Measurements from ENCODE around the gene NR6A1. TPM values are rescaled to one million over a fixed set of nuclear protein-coding genes. Genes with fewer than 3 reads are reported as not detected.

Gene NR6A1
- polyA plus RNA-seq, 1 donor from 2014 or later, result 4.3 TPM

DNA sequence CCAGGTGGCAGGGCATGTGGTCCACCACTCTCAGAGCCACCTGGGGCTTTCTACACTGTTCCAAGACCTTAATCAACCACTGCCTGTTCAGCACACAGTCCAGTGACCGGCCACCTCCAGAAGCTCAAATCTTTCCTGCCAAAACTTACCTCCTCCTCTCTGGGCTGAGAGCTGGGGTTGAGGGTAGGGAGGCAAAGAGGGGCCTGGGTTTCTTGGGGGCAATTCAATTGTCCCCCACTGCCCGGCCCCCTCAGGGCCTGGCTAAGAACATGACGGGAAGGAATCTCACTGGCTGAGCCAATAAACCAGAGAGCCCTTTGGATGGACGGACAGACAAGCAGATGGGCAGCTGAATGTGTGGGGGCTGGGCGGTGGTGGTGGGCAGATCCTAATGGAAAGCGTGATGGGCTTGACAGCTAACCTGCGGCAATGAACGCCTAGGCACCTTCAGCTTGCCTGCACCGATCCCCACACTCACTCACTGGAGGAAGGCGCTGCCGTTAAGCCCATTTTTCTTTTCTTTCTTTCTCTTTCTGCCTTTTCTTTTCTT, 269.3 kb downstream of the NR6A1 start:
- Histone ChIP-seq H2AFZ (ENCODE audit: low read depth, low read length) (no peak overlapping the region), H3K9me2 (ENCODE audit: insufficient read depth, low read length) (no peaks in the 10 kb centered on the region), H3K27ac (ENCODE audit: low read length) (no peak overlapping the region), H3K9me3 (ENCODE audit: low read length) (no peaks in the 10 kb centered on the region), H3K36me3 (ENCODE audit: insufficient read depth, low read length) (no peaks in the 10 kb centered on the region), H3K79me2 (replicated peaks; ENCODE audit: insufficient read depth, low read length) (no peaks in the 10 kb centered on the region), H4K20me1 (ENCODE audit: insufficient read depth) (no peaks in the 10 kb centered on the region), H3K4me2 (ENCODE audit: low read length) (no peak overlapping the region), H3K4me3 (ENCODE audit: low read length) (no peak overlapping the region), H3F3A (ENCODE audit: insufficient read depth, low read length, poor library complexity, severe bottlenecking) (no peaks in the 10 kb centered on the region), H3K27me3 (ENCODE audit: insufficient read depth, low read depth, low read length) (peaks cover 59% of the 10 kb centered on the region), H3K9ac (ENCODE audit: low read length) (no peak overlapping the region)
- TF ChIP-seq, protein P1, sequence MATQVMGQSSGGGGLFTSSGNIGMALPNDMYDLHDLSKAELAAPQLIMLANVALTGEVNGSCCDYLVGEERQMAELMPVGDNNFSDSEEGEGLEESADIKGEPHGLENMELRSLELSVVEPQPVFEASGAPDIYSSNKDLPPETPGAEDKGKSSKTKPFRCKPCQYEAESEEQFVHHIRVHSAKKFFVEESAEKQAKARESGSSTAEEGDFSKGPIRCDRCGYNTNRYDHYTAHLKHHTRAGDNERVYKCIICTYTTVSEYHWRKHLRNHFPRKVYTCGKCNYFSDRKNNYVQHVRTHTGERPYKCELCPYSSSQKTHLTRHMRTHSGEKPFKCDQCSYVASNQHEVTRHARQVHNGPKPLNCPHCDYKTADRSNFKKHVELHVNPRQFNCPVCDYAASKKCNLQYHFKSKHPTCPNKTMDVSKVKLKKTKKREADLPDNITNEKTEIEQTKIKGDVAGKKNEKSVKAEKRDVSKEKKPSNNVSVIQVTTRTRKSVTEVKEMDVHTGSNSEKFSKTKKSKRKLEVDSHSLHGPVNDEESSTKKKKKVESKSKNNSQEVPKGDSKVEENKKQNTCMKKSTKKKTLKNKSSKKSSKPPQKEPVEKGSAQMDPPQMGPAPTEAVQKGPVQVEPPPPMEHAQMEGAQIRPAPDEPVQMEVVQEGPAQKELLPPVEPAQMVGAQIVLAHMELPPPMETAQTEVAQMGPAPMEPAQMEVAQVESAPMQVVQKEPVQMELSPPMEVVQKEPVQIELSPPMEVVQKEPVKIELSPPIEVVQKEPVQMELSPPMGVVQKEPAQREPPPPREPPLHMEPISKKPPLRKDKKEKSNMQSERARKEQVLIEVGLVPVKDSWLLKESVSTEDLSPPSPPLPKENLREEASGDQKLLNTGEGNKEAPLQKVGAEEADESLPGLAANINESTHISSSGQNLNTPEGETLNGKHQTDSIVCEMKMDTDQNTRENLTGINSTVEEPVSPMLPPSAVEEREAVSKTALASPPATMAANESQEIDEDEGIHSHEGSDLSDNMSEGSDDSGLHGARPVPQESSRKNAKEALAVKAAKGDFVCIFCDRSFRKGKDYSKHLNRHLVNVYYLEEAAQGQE (IDR thresholded peaks at IDR 0.05; ENCODE audit: borderline replicate concordance), result no peak
- TF ChIP-seq EZH2 (IDR thresholded peaks at IDR 0.05; ENCODE audit: borderline replicate concordance, insufficient read depth, low read length, poor library complexity, severe bottlenecking) (no peak), MXI1 (conservative IDR thresholded peaks at IDR 0.05; ENCODE audit: poor library complexity, severe bottlenecking) (no peak), RAD21 (conservative IDR thresholded peaks at IDR 0.05) (no peak), EP300 (conservative IDR thresholded peaks at IDR 0.05; ENCODE audit: poor library complexity, severe bottlenecking) (no peak), SMC3 (conservative IDR thresholded peaks at IDR 0.05; ENCODE audit: poor library complexity) (no peak), TAF1 (IDR thresholded peaks at IDR 0.05; ENCODE audit: low read depth) (no peak), POLR2AphosphoS5 (IDR thresholded peaks at IDR 0.05) (no peak)
- TF ChIP-seq, protein P2, sequence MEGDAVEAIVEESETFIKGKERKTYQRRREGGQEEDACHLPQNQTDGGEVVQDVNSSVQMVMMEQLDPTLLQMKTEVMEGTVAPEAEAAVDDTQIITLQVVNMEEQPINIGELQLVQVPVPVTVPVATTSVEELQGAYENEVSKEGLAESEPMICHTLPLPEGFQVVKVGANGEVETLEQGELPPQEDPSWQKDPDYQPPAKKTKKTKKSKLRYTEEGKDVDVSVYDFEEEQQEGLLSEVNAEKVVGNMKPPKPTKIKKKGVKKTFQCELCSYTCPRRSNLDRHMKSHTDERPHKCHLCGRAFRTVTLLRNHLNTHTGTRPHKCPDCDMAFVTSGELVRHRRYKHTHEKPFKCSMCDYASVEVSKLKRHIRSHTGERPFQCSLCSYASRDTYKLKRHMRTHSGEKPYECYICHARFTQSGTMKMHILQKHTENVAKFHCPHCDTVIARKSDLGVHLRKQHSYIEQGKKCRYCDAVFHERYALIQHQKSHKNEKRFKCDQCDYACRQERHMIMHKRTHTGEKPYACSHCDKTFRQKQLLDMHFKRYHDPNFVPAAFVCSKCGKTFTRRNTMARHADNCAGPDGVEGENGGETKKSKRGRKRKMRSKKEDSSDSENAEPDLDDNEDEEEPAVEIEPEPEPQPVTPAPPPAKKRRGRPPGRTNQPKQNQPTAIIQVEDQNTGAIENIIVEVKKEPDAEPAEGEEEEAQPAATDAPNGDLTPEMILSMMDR (IDR thresholded peaks at IDR 0.05; ENCODE audit: poor library complexity, severe bottlenecking), result no peak

DNA sequence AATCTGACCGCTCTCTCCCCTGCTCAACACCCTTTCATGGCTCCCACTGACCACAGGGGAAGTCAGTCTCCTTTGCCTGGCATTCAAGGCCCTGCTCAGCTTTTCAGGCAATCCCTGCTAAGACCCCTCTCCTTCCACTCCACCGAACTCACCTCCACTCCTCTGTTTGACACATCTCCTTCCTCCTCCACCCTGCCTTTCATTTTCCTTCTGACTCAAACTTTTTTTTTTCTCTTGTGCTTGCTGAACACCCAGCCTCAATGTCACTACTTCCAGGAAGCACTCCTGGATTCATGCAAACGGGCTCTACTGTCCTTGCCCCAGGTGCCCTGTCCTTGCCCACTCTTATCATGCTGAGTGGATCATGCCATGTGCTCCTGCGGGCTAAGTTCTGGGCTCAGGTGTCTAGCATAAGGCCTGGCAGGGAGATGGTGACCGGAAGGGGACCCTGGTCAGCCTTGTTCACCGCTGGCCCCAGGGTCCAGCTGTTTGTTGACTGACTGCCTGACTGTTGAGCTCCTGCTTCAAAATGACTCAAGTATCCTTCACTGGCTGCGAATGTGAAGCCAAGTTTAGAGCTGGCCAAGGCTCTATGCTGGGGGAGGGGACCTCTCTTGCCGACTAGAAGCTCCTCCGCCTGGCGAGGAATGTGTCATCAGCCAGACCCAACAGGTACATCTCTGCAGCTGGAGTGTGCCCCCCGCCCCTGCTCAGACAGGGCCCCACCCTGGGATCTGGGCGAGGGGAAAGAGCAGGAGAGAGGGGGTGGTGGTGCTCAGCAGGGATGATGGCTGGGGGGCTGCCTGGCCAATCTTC, 270.1 kb downstream of the NR6A1 start:
- H3K27ac ChIP-seq (ENCODE audit: low read length), result no peak overlapping the region
- H3K9me2 ChIP-seq (ENCODE audit: insufficient read depth, low read length), result no peaks in the 10 kb centered on the region
- peaks cover 51% of the 10 kb centered on the region for H3K27me3 ChIP-seq (ENCODE audit: insufficient read depth, low read depth, low read length)
- TF ChIP-seq RAD21 (conservative IDR thresholded peaks at IDR 0.05) (no peak), MXI1 (conservative IDR thresholded peaks at IDR 0.05; ENCODE audit: poor library complexity, severe bottlenecking) (no peak), TAF1 (IDR thresholded peaks at IDR 0.05; ENCODE audit: low read depth) (no peak), EZH2 (IDR thresholded peaks at IDR 0.05; ENCODE audit: borderline replicate concordance, insufficient read depth, low read length, poor library complexity, severe bottlenecking) (no peak), EP300 (conservative IDR thresholded peaks at IDR 0.05; ENCODE audit: poor library complexity, severe bottlenecking) (no peak), SMC3 (conservative IDR thresholded peaks at IDR 0.05; ENCODE audit: poor library complexity) (no peak), POLR2AphosphoS5 (IDR thresholded peaks at IDR 0.05) (no peak)
- TF ChIP-seq, protein P2 (IDR thresholded peaks at IDR 0.05; ENCODE audit: poor library complexity, severe bottlenecking), result no peak
- TF ChIP-seq, protein P1 (IDR thresholded peaks at IDR 0.05; ENCODE audit: borderline replicate concordance), result no peak
- no peak overlapping the region for H3K4me2 ChIP-seq (ENCODE audit: low read length)
- no peaks in the 10 kb centered on the region for H3K79me2 ChIP-seq (replicated peaks; ENCODE audit: insufficient read depth, low read length)
- H3K4me3 ChIP-seq (ENCODE audit: low read length), result no peak overlapping the region
- no peak overlapping the region for H2AFZ ChIP-seq (ENCODE audit: low read depth, low read length)
- H4K20me1 ChIP-seq (ENCODE audit: insufficient read depth), result no peaks in the 10 kb centered on the region
- no peaks in the 10 kb centered on the region for H3F3A ChIP-seq (ENCODE audit: insufficient read depth, low read length, poor library complexity, severe bottlenecking)
- H3K9ac ChIP-seq (ENCODE audit: low read length), result no peak overlapping the region
- no peaks in the 10 kb centered on the region for H3K36me3 ChIP-seq (ENCODE audit: insufficient read depth, low read length)
- H3K9me3 ChIP-seq (ENCODE audit: low read length), result no peaks in the 10 kb centered on the region
